ENCODE data around the gene TIAM2.
"Not testable (repeated sequence)": the region's sequence is repeated elsewhere in the genome, so short reads cannot be mapped to it uniquely, and the experiment has no call there.

TIAM2 gene

GRCh38 chr6:155183095-155183494 is 188.0 kb downstream of the TIAM2 start:
- H3K27me3 ChIP-seq, result no peaks in the 10 kb centered on the region
- no peaks in the 10 kb centered on the region for H3K36me3 ChIP-seq
- H3K4me3 ChIP-seq (ENCODE audit: low read depth in 1 of 2, low read length in 1 of 2), result peak overlapping the region in 1 of 2 experiments; percentile 30
- peaks cover 0 to 22% of the 10 kb centered on the region in 2 experiments for H3K4me1 ChIP-seq (ENCODE audit: control insufficient read depth in 1 of 2, insufficient read depth in 1 of 2, low read depth in 1 of 2, low read length in 1 of 2)
- no peak for TF ChIP-seq CTCF (IDR thresholded peaks at IDR 0.05)
- peak overlapping the region; percentile 54 for H3K27ac ChIP-seq
- no peaks in the 10 kb centered on the region for H3K9me3 ChIP-seq

GRCh38 chr6:155185041-155185440 is 189.9 kb downstream of the TIAM2 start:
- not testable (repeated sequence) for H3K27ac ChIP-seq; H3K9me3 ChIP-seq; H3K27me3 ChIP-seq; H3K36me3 ChIP-seq; H3K4me3 ChIP-seq (ENCODE audit: low read depth in 1 of 2, low read length in 1 of 2)
- peaks cover 0 to 22% of the 10 kb centered on the region in 2 experiments for H3K4me1 ChIP-seq (ENCODE audit: control insufficient read depth in 1 of 2, insufficient read depth in 1 of 2, low read depth in 1 of 2, low read length in 1 of 2)

- Histone ChIP-seq H3K27ac (no peak overlapping the region), H3K36me3 (no peaks in the 10 kb centered on the region), H3K4me3 (ENCODE audit: low read depth in 1 of 2, low read length in 1 of 2) (no peak overlapping the region), H3K9me3 (no peaks in the 10 kb centered on the region), H3K27me3 (no peaks in the 10 kb centered on the region), H3K4me1 (ENCODE audit: control insufficient read depth in 1 of 2, insufficient read depth in 1 of 2, low read depth in 1 of 2, low read length in 1 of 2) (peaks cover 0 to 22% of the 10 kb centered on the region in 2 experiments)
- TF ChIP-seq CTCF (IDR thresholded peaks at IDR 0.05), result no peak
These were observed 190.4 kb downstream of the TIAM2 start for GRCh38 chr6:155185544-155185943.

- TF ChIP-seq CTCF (IDR thresholded peaks at IDR 0.05), result no peak
- Histone ChIP-seq H3K27ac (no peak overlapping the region), H3K4me1 (ENCODE audit: control insufficient read depth in 1 of 2, insufficient read depth in 1 of 2, low read depth in 1 of 2, low read length in 1 of 2) (peaks cover 0 to 22% of the 10 kb centered on the region in 2 experiments), H3K4me3 (ENCODE audit: low read depth in 1 of 2, low read length in 1 of 2) (no peak overlapping the region), H3K36me3 (no peaks in the 10 kb centered on the region), H3K27me3 (no peaks in the 10 kb centered on the region), H3K9me3 (no peaks in the 10 kb centered on the region)
These were observed 191.0 kb downstream of the TIAM2 start for GRCh38 chr6:155186052-155186658.

GRCh38 chr6:155187106-155187505 is 192.0 kb downstream of the TIAM2 start:
- no peak overlapping the region for H3K4me3 ChIP-seq (ENCODE audit: low read depth in 1 of 2, low read length in 1 of 2)
- no peak for TF ChIP-seq CTCF (IDR thresholded peaks at IDR 0.05)
- H3K36me3 ChIP-seq, result no peaks in the 10 kb centered on the region
- H3K4me1 ChIP-seq (ENCODE audit: control insufficient read depth in 1 of 2, insufficient read depth in 1 of 2, low read depth in 1 of 2, low read length in 1 of 2), result peaks cover 0 to 22% of the 10 kb centered on the region in 2 experiments
- no peaks in the 10 kb centered on the region for H3K27me3 ChIP-seq
- H3K27ac ChIP-seq, result no peak overlapping the region
- no peaks in the 10 kb centered on the region for H3K9me3 ChIP-seq

- Histone ChIP-seq H3K9me3 (no peaks in the 10 kb centered on the region), H3K4me1 (ENCODE audit: control insufficient read depth in 1 of 2, insufficient read depth in 1 of 2, low read depth in 1 of 2, low read length in 1 of 2) (peaks cover 0 to 15% of the 10 kb centered on the region in 2 experiments), H3K4me3 (ENCODE audit: low read depth in 1 of 2, low read length in 1 of 2) (no peak overlapping the region), H3K36me3 (no peaks in the 10 kb centered on the region), H3K27ac (no peak overlapping the region), H3K27me3 (no peaks in the 10 kb centered on the region)
- no peak for TF ChIP-seq CTCF (IDR thresholded peaks at IDR 0.05)
These were observed 193.0 kb downstream of the TIAM2 start for GRCh38 chr6:155187994-155188706.

All from neutrophil (primary cell).